SJCRH30 (cell line): Measurements from ENCODE around the gene ENPP3. TPM values are rescaled to one million over a fixed set of nuclear protein-coding genes. Genes with fewer than 3 reads are reported as not detected.

ENCODE experiments used
- DNase-seq, 2 experiments: peaks; one replicate each; pipeline ENCODE4 v3.0.0-alpha.2; 2015 to 2020
- H3K27ac ChIP-seq: fragments of 250-450 bp; sonication (Bioruptor Pico); 2 replicates; pipeline ENCODE4 v1.5.1; 2020; ENCODE audit warnings: mild to moderate bottlenecking, moderate library complexity
- H3K27me3 ChIP-seq: fragments of 250-450 bp; sonication (Bioruptor Pico); 2 replicates; pipeline ENCODE4 v1.5.1; 2020; ENCODE audit warnings: mild to moderate bottlenecking, moderate library complexity
- H3K36me3 ChIP-seq: fragments of 250-450 bp; sonication (Bioruptor Pico); 2 replicates; pipeline ENCODE4 v1.5.1; 2020; ENCODE audit warnings: mild to moderate bottlenecking, moderate library complexity
- H3K4me1 ChIP-seq: fragments of 250-450 bp; sonication (Bioruptor Pico); 2 replicates; pipeline ENCODE4 v1.5.1; 2020; ENCODE audit warnings: mild to moderate bottlenecking, moderate library complexity
- H3K4me3 ChIP-seq: fragments of 250-450 bp; sonication (Bioruptor Pico); 2 replicates; pipeline ENCODE4 v1.5.1; 2020; ENCODE audit warnings: mild to moderate bottlenecking, moderate library complexity
- H3K9me3 ChIP-seq: fragments of 250-450 bp; sonication (Bioruptor Pico); replicated peaks from 2 replicates; pipeline ENCODE4 v1.5.1; 2020; ENCODE audit warnings: mild to moderate bottlenecking, moderate library complexity
- total RNA-seq: library from RNA; depleted of rRNA; stranded (reverse); fragments of >200 nt; shearing (Covaris generic); gene quantifications from 2 replicates; pipeline ENCODE4 v1.2.3, GENCODE V29; 2014

Gene ENPP3
- total RNA-seq, 1 experiment from 2014 or later = 1.1 TPM

DNA sequence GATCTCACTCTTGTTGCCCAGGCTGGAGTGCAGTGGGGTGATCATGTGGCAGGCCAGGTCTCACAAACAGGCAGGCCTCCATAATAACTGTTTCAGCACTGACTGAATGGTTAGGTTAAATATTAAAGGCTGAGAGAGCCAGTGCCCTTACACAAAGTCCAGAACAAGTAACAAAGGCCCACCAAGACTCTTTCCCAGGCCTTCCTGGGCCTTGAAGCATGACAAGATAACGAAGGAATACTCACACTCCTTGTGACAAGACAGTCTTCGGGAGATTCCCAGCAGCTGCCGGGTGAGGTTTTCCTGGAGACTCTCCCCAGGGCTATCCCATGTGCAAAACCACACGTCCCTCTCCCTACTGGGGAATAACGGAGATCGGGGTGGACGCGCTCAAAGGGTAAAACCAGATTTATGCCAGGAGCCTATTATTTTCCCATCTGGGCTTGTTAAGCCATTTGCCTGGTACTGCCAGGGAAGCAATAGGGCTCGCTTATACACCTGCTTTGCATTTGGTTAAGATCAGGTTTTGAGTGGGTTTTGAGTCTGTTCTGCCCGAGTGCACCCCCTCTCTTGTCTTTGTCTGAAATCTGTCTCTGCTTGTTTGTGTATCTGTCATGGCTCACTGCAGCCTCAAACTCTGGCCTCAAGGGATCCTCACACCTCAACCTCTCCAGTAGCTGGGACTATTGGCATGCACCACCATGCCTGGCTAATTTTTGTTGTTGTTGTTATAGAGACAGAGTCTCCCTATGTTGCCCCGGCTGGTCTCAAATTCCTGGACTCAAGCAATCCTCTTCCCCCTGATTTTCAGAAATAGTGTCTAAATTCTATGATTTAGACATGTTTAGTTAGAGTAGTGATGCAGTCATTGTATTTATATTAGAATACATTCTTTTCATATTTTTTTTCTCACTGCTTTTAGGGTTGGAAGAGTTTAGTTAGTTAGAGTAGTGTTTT is 1.4 kb upstream of the ENPP3 start:
- H3K4me1 ChIP-seq = no peaks in the 10 kb centered on the region
- no peaks in the 10 kb centered on the region for H3K36me3 ChIP-seq
- DNase-seq = no peak
- no peaks in the 10 kb centered on the region for H3K27me3 ChIP-seq
- no peak overlapping the region for H3K27ac ChIP-seq
- H3K9me3 ChIP-seq = no peaks in the 10 kb centered on the region
- no peak overlapping the region for H3K4me3 ChIP-seq

DNA sequence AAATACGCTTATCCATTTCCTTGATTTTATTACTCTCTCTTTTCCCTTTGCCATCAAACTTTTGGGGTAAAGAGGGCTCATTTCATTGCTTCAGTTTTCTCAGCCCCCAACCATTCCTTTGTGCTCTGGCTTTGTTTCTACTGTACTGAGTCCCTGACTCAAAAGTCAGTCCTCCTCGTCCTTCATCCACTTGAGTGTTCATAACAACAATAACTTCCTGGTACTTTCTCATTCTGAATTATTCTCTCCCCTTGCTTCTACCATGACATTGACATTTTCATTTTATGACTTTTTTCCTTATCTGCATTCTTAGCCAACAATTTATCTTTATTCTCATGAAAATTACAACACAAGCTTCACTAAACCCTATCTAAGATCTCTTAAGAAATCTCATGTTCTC is 911 bp downstream of the ENPP3 start:
- no peaks in the 10 kb centered on the region for H3K27me3 ChIP-seq
- H3K36me3 ChIP-seq = no peaks in the 10 kb centered on the region
- no peaks in the 10 kb centered on the region for H3K9me3 ChIP-seq
- no peak for DNase-seq
- H3K4me3 ChIP-seq = no peak overlapping the region
- no peak overlapping the region for H3K27ac ChIP-seq
- H3K4me1 ChIP-seq = no peaks in the 10 kb centered on the region

DNA sequence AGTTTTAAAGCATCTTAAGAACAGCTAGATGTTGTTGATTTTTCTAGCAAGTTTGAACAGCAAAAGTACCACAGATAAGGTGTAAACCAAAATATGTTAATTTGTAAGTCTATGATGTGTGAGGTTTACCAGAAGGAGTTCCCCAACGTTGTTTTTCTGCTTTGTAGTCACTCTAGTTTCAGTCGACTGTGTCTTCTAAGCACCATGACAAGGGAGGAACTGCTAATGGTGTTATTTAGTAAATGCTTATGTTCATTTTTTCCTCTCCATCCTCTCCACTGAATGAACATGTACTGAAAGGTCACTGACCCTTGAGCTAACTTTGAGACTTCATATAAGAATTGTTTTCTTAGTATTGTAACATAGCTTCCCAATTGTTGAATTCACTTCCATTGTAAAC is 3.0 kb downstream of the ENPP3 start:
- DNase-seq = no peak
- Histone ChIP-seq H3K27me3 (no peaks in the 10 kb centered on the region), H3K36me3 (no peaks in the 10 kb centered on the region), H3K4me1 (no peaks in the 10 kb centered on the region), H3K4me3 (no peak overlapping the region), H3K9me3 (no peaks in the 10 kb centered on the region), H3K27ac (no peak overlapping the region)

DNA sequence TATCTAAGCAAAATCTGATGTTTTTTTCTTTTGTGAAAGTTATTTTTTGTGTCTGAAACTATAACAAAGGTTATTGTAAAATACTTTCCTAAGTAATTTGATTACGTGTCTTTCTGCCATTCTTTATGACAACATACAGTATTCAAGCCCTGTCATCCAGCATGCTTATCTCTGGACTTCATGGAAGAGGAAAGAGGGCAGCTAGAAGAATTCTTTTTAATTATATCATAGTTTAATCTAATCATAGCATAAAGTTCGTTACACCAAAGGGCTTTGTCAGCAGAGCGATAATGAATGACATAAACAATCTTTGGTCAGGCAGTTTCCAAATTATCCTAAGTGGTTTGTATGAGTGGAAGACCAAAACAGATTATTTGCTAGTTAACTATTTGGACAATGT is 3.5 kb downstream of the ENPP3 start:
- no peaks in the 10 kb centered on the region for H3K9me3 ChIP-seq
- no peak overlapping the region for H3K4me3 ChIP-seq
- no peak for DNase-seq
- H3K27me3 ChIP-seq = no peaks in the 10 kb centered on the region
- no peak overlapping the region for H3K27ac ChIP-seq
- H3K4me1 ChIP-seq = no peaks in the 10 kb centered on the region
- H3K36me3 ChIP-seq = no peaks in the 10 kb centered on the region

DNA sequence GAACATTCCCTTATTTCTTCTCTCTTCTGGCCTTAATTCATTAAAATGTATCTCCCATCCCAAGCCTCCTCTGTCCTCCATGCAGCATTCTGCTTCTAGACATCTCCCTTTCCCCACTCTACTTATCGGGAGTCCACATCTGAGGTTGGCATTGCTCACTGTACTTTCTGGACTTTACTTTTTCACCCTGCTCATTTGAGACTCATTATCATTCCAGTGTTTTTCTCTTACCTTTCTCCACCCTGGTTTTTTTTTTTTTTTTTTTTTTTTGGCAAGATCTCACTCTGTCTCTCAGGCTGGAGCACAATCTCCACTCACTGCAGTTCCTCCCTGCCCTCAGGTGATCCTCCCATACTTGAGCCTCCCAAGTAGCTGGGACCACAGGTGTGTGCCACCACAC is 4.5 kb downstream of the ENPP3 start:
- no peaks in the 10 kb centered on the region for H3K36me3 ChIP-seq

DNA sequence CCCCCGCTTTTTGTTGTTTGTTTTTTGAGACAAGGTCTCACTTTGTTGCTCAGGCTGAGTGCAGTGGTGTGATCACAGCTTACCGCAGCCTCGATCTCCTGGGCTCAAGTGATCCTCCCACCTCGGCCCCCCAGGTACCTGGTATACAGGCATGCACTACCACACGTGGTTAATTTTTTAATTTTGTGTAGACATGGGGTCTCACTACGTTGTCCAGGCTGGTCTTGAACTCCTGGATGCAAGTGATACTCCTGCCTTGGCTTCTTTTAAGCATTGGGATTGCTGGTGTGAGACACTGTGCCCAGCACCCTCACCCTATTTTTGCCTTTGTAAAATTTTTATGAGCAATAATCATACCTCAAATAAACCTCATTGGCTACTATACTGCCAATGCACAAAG is 5.5 kb downstream of the ENPP3 start:
- Histone ChIP-seq H3K27ac (no peak overlapping the region), H3K27me3 (no peaks in the 10 kb centered on the region), H3K4me1 (no peaks in the 10 kb centered on the region), H3K36me3 (no peaks in the 10 kb centered on the region), H3K9me3 (no peaks in the 10 kb centered on the region), H3K4me3 (no peak overlapping the region)
- no peak for DNase-seq

More for the DNA sequence above, 4.5 kb downstream of the ENPP3 start:
- Histone ChIP-seq H3K4me3 (no peak overlapping the region), H3K27ac (no peak overlapping the region), H3K27me3 (no peaks in the 10 kb centered on the region), H3K9me3 (no peaks in the 10 kb centered on the region), H3K4me1 (no peaks in the 10 kb centered on the region)
- no peak for DNase-seq

DNA sequence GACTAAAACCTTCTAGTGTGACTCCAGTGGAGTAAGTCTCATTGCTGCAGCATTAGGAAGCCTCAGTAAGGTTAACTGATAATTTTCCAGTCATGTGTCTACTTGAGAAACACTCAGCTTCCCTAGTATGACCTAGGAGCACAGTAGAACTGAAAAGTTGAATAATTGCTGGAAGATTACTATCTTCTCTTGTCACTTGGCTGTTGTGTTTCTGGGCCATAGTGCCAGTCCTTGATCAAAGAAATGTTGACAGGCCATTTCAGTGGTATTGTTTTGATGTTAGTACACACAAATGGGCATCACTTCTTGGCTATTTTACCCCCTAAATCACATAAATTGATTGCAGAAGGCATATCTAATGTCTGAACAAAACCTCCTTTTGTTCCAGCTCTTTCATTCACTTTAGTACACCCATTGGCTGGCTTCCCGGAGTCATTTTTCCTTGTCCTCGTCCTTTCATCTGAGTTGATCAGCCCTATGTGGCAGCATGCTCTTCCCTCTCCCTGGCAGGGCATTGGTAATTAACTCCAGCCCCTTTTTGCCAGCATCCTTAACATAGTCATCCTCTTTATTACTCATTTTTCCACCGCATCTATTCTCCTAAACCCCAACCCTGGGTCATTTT is 6.0 kb downstream of the ENPP3 start:
- H3K27ac ChIP-seq = no peak overlapping the region
- H3K36me3 ChIP-seq = no peaks in the 10 kb centered on the region
- no peak overlapping the region for H3K4me3 ChIP-seq
- H3K27me3 ChIP-seq = no peaks in the 10 kb centered on the region
- H3K4me1 ChIP-seq = no peaks in the 10 kb centered on the region
- no peaks in the 10 kb centered on the region for H3K9me3 ChIP-seq
- DNase-seq = peak in 1 of 2 experiments; percentile 17

DNA sequence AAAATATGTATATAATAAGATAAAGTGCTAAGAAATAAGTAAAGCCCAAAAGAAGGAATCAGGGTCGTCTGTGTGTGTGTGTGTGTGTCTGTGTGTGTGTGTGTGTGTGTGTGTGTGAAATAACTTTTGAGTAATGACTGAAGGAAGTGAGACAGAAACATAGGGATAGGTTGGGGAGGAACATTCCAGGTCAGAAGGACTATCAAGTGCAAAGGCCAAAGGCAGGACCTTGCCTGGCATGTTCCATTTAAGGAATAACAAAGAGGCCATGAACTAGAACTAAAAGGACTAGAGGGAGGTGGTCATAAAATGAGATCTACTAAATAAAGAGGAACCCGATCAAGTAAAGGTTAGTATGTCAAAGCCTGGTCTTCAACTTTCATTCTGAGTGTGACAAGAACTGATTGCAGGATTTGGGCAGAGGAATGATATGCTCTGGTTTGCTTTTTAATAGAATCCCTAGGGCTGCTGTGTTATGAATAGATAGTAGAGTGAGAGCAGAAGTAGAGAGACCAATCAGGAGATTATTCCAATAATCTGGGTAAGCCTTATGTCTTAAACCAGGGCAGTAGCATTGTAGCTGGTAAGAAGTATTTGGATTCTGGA is 6.9 kb downstream of the ENPP3 start:
- no peak for DNase-seq
- H3K36me3 ChIP-seq = no peaks in the 10 kb centered on the region
- H3K4me3 ChIP-seq = no peak overlapping the region
- H3K27ac ChIP-seq = no peak overlapping the region
- H3K27me3 ChIP-seq = no peaks in the 10 kb centered on the region
- H3K9me3 ChIP-seq = no peaks in the 10 kb centered on the region
- no peaks in the 10 kb centered on the region for H3K4me1 ChIP-seq

DNA sequence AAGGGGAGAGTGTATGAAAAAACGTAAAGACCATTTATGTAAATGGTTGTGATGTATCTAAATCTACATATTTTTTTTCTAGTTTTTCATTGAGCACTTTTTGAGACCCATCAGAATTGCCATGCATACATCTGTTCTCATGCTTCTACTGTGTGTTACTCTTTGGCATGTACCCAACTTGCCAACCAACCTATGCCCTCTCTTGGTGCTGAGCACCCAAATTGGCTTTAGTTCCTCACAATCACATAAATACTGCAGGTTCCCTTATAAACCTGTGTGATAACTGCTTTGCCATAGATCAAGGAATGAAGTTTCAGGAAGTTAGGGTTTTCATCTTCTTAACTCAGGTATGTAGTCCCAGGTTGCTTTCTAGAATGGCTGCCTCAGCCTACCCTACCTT is 7.8 kb downstream of the ENPP3 start:
- no peaks in the 10 kb centered on the region for H3K4me1 ChIP-seq
- no peaks in the 10 kb centered on the region for H3K9me3 ChIP-seq
- no peaks in the 10 kb centered on the region for H3K36me3 ChIP-seq
- no peaks in the 10 kb centered on the region for H3K27me3 ChIP-seq
- DNase-seq = no peak
- no peak overlapping the region for H3K4me3 ChIP-seq
- no peak overlapping the region for H3K27ac ChIP-seq

DNA sequence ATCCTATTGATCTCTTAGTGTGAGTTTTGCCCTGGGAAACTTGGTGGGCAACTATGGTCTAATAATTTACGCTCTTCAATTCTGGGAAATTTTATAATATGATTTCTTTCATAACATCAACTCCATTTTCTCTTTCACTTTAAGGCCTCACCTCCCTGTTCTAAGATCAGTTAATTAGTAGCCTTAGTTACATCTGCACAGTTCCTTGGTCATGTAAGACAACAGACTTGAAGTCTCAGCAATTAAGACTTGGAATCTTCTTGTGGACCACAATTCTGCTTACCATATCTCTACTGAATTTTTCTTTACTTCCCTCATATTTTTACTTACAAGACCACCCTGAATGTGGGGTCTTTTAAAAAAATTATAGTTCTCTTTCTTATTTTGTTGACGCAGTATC is 8.7 kb downstream of the ENPP3 start:
- no peaks in the 10 kb centered on the region for H3K36me3 ChIP-seq
- no peaks in the 10 kb centered on the region for H3K9me3 ChIP-seq
- DNase-seq = no peak
- H3K27ac ChIP-seq = no peak overlapping the region
- H3K4me1 ChIP-seq = no peaks in the 10 kb centered on the region
- H3K27me3 ChIP-seq = no peaks in the 10 kb centered on the region
- H3K4me3 ChIP-seq = no peak overlapping the region

DNA sequence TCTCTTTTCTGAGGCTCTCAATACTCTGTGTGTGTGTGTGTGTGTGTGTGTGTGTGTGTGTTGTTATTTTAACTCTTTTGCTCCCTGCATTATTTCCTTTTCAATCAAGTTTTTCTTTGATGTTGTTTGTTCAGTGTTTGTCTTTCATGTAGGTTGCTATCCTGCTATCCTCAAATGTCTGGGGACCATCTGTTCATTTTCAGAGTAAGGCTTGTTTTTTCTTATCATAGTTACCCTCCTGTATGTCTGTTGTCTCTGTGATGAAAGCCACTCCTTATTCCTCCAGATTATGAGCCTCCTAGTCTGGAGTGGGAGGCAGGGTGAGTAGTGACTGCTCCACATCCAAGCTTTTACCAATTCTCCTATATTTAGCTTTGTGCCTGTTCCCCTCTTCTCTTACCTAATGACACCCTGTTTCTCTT is 9.2 kb downstream of the ENPP3 start:
- Histone ChIP-seq H3K4me3 (no peak overlapping the region), H3K36me3 (no peaks in the 10 kb centered on the region), H3K27me3 (no peaks in the 10 kb centered on the region), H3K4me1 (no peaks in the 10 kb centered on the region), H3K27ac (no peak overlapping the region), H3K9me3 (no peaks in the 10 kb centered on the region)
- DNase-seq = no peak

DNA sequence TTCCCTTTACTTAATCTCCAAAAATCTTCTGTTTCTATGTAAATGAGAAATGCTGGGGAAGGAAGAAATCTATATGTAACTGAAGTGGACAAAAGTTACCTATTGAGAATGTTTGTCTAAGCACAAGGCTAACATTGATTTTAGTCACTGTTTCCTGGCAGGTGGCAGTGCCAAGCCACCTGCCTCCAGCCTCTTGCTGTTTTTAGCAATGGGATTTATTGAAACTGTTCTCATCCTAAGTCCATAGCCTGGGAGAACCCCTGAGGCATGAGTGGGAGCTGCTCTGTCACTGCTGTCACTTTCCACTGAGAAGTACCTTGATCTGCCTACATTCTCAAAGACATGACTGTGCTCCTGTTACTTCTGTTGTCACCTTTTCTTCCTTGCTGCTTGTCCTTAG is 14.7 kb downstream of the ENPP3 start:
- Histone ChIP-seq H3K36me3 (no peaks in the 10 kb centered on the region), H3K27me3 (no peaks in the 10 kb centered on the region), H3K4me1 (no peaks in the 10 kb centered on the region), H3K4me3 (no peak overlapping the region), H3K9me3 (no peaks in the 10 kb centered on the region), H3K27ac (no peak overlapping the region)
- DNase-seq = no peak

DNA sequence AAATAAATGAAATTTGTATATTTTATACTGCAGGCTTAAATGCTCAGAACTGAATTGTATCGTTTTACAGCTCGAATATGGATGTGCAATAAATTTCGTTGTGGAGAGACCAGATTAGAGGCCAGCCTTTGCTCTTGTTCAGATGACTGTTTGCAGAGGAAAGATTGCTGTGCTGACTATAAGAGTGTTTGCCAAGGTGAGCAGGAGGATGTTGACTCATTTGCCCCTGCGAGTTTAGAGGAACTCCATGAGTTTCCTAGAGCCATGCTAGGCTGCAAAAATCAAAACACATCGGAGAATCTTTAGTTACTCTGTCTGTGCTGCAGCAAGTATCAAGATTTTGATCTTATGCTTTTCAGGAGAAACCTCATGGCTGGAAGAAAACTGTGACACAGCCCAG is 15.4 kb downstream of the ENPP3 start:
- Histone ChIP-seq H3K27me3 (no peaks in the 10 kb centered on the region), H3K27ac (no peak overlapping the region), H3K36me3 (no peaks in the 10 kb centered on the region), H3K4me3 (no peak overlapping the region), H3K9me3 (no peaks in the 10 kb centered on the region), H3K4me1 (no peaks in the 10 kb centered on the region)
- no peak for DNase-seq

DNA sequence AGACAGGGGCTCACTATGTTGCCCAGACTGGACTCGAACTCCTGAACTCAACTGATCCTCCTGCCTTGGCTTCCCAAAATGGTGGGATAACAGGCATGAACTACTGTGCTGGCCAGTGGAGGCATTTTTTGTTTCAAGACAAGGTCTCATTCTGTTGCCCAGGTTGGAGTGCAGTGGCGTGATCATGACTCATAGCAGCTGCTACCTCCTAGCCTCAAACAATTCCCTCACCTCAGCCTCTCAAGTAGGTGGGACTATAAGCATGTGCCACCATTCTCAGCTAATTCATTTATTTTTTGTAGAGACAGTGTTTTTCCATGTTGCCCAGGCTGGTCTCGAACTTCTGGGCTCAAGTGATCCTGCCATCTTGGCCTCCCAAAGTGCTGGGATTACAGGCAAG is 17.2 kb downstream of the ENPP3 start:
- no peaks in the 10 kb centered on the region for H3K4me1 ChIP-seq
- peak; percentile 12 to 21 for DNase-seq
- H3K36me3 ChIP-seq = no peaks in the 10 kb centered on the region
- no peak overlapping the region for H3K4me3 ChIP-seq
- no peaks in the 10 kb centered on the region for H3K27me3 ChIP-seq
- no peaks in the 10 kb centered on the region for H3K9me3 ChIP-seq
- no peak overlapping the region for H3K27ac ChIP-seq

DNA sequence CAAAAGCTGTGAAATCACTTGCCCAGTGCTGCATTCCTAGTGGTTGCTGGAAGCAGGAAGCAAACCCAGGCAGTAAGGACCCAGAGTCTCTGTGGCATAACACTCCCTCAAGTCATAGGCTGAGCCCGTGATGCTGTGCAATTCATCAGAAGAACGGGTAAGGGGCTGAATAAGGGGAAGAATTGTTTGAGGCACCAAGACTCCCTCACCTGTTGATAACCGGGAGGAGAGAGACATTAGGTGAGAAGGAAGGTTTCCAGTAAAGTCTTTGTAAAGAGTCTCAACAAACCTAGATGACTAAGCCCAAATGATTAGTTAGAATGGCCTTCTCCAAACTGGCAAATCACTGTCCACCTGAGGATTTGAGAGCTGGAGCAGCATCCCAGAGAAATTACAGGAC is 18.3 kb downstream of the ENPP3 start:
- Histone ChIP-seq H3K27me3 (no peaks in the 10 kb centered on the region), H3K27ac (no peak overlapping the region), H3K4me3 (no peak overlapping the region), H3K9me3 (no peaks in the 10 kb centered on the region), H3K36me3 (no peaks in the 10 kb centered on the region), H3K4me1 (no peaks in the 10 kb centered on the region)
- no peak for DNase-seq
